GM23338 (cell line): ENCODE measurements around the gene OR5A1. TPM values are rescaled to one million over a fixed set of nuclear protein-coding genes. Genes with fewer than 3 reads are reported as not detected.

Source experiments
- ATAC-seq: fragments of 200-7000 bp; cut with Tn5 transposase; 3 replicates; pipeline ENCODE4 v1.9.1; 2020
- DNase-seq: peaks from one replicate; pipeline ENCODE4 v3.0.0-alpha.2; 2015; ENCODE audit warnings: low spot score
- H2AFZ ChIP-seq: fragments of 200-600 bp; sonication (generic); 2 replicates; pipeline ENCODE4 v1.8.0; 2016; ENCODE audit warnings: antibody characterized with exemption, mild to moderate bottlenecking, moderate library complexity
- H3F3A ChIP-seq: fragments of 200-600 bp; sonication (generic); replicated peaks from 2 replicates; pipeline ENCODE4 v1.8.0; 2017; ENCODE audit warnings: antibody characterized with exemption, mixed run types, low read depth
- H3K27ac ChIP-seq: fragments of 200-600 bp; sonication (generic); 2 replicates; pipeline ENCODE4 v1.6.1; 2016; ENCODE audit warnings: low read depth
- H3K27me3 ChIP-seq: fragments of 200-600 bp; sonication (generic); 2 replicates; pipeline ENCODE4 v1.8.0; 2016; ENCODE audit warnings: mild to moderate bottlenecking, mixed run types, moderate library complexity; ENCODE audit not compliant: insufficient read depth
- H3K36me3 ChIP-seq: fragments of 200-600 bp; sonication (generic); 2 replicates; pipeline ENCODE4 v1.8.0; 2016; ENCODE audit warnings: mild to moderate bottlenecking; ENCODE audit not compliant: insufficient read depth
- H3K4me1 ChIP-seq: fragments of 200-600 bp; sonication (generic); 2 replicates; pipeline ENCODE4 v1.8.0; 2016; ENCODE audit warnings: mild to moderate bottlenecking, moderate library complexity; ENCODE audit not compliant: insufficient read depth
- H3K4me2 ChIP-seq: fragments of 200-600 bp; sonication (generic); 2 replicates; pipeline ENCODE4 v1.7.1; 2017; ENCODE audit warnings: mixed run types
- H3K4me3 ChIP-seq: fragments of 200-600 bp; sonication (generic); 2 replicates; pipeline ENCODE4 v1.6.1; 2016; ENCODE audit warnings: mixed run types
- H3K79me2 ChIP-seq: fragments of 200-600 bp; sonication (generic); replicated peaks from 2 replicates; pipeline ENCODE4 v1.8.0; 2017; ENCODE audit warnings: mild to moderate bottlenecking; ENCODE audit not compliant: insufficient read depth
- H3K9me2 ChIP-seq: fragments of 200-600 bp; sonication (generic); 2 replicates; pipeline ENCODE4 v1.8.0; 2017; ENCODE audit not compliant: insufficient read depth
- H4K20me1 ChIP-seq: fragments of 200-600 bp; sonication (generic); replicated peaks from 2 replicates; pipeline ENCODE4 v1.8.0; 2017; ENCODE audit warnings: mild to moderate bottlenecking; ENCODE audit not compliant: insufficient read depth
- H3K27ac Mint-ChIP-seq: 2 replicates; pipeline ENCODE4 v1.8.0; 2020; ENCODE audit warnings: inconsistent platforms, mild to moderate bottlenecking, moderate library complexity, mixed read lengths
- H3K27me3 Mint-ChIP-seq: 3 replicates; pipeline ENCODE4 v1.8.0; 2022; ENCODE audit warnings: low read depth, mild to moderate bottlenecking, moderate library complexity, mixed read lengths, inconsistent platforms; ENCODE audit not compliant: insufficient read depth, poor library complexity
- H3K36me3 Mint-ChIP-seq: 3 replicates; pipeline ENCODE4 v1.8.0; 2021; ENCODE audit warnings: low read depth, mild to moderate bottlenecking, inconsistent platforms, moderate library complexity, mixed read lengths
- H3K4me1 Mint-ChIP-seq: 3 replicates; pipeline ENCODE4 v1.8.0; 2020; ENCODE audit warnings: mild to moderate bottlenecking, inconsistent platforms, mixed read lengths
- H3K4me3 Mint-ChIP-seq: 3 replicates; pipeline ENCODE4 v1.8.0; 2021; ENCODE audit warnings: moderate library complexity, mild to moderate bottlenecking, inconsistent platforms, mixed read lengths
- H3K9me3 Mint-ChIP-seq: 3 replicates; pipeline ENCODE4 v1.8.0; 2020; ENCODE audit warnings: moderate library complexity, mild to moderate bottlenecking, inconsistent platforms, mixed read lengths
- CREB1 ChIP-seq: fragments of 250-450 bp; sonication (Bioruptor Pico); IDR thresholded peaks from 2 replicates; pipeline ENCODE4 v1.5.0; 2020; ENCODE audit warnings: low read depth, mild to moderate bottlenecking, moderate library complexity
- CTCF ChIP-seq, 2 experiments: fragments of 200-600 bp in 1 of 2; sonication (generic) in 1 of 2; conservative IDR thresholded peaks; 2 replicates each; pipeline versions ENCODE4 v1.5.1 to v1.6.1; 2016 to 2017; ENCODE audit warnings: antibody characterized with exemption in 2 of 2, low read depth in 2 of 2, mild to moderate bottlenecking in 2 of 2, moderate library complexity in 1 of 2
- ETS1 ChIP-seq: IDR thresholded peaks from 2 replicates; pipeline ENCODE4 v1.6.1; 2016; ENCODE audit warnings: antibody characterized with exemption
- EZH2phosphoT487 ChIP-seq: fragments of 200-600 bp; sonication (generic); IDR thresholded peaks from one replicate; pipeline ENCODE4 v1.8.1; 2018; ENCODE audit warnings: antibody characterized with exemption; ENCODE audit not compliant: unreplicated experiment
- POLR2AphosphoS5 ChIP-seq: IDR thresholded peaks from 2 replicates; pipeline ENCODE4 v1.6.1; 2016; ENCODE audit warnings: antibody characterized with exemption, low read depth
- REST ChIP-seq: IDR thresholded peaks from one replicate; pipeline ENCODE4 v1.6.1; 2018; ENCODE audit warnings: antibody characterized with exemption; ENCODE audit not compliant: unreplicated experiment
- ZNF114 ChIP-seq: fragments of 250-450 bp; sonication (Bioruptor Pico); IDR thresholded peaks from 2 replicates; pipeline ENCODE4 v1.5.0; 2020; ENCODE audit warnings: mild to moderate bottlenecking, moderate library complexity
- ZNF462 ChIP-seq: fragments of 250-450 bp; sonication (Bioruptor Pico); IDR thresholded peaks from 2 replicates; pipeline ENCODE4 v1.5.0; 2020; ENCODE audit warnings: mild to moderate bottlenecking, moderate library complexity
- polyA plus RNA-seq: library from polyadenylated mRNA; unstranded; fragments of >200 nt; fragmentation: Nextera tagmentation; extraction: Ambion mirVana; gene quantifications from 2 replicates; pipeline ENCODE4 v1.2.1, GENCODE V29; 2016
- total RNA-seq: library from RNA; depleted of rRNA; stranded (reverse); fragments of >200 nt; shearing (Covaris generic); gene quantifications from 2 replicates; pipeline ENCODE4 v1.2.3, GENCODE V29; 2014

The OR5A1 gene
- total and polyA plus RNA-seq, 2 experiments from 2014 or later, result 0.03 TPM; not detected in 1

- Histone ChIP-seq H3K27me3 (no peaks in the 10 kb centered on the region), H2AFZ (no peak overlapping the region), H3K4me2 (no peak overlapping the region), H3K36me3 (no peaks in the 10 kb centered on the region), H3K4me1 (peaks cover 17% of the 10 kb centered on the region), H4K20me1 (no peaks in the 10 kb centered on the region), H3K79me2 (no peaks in the 10 kb centered on the region), H3K9me2 (peaks cover 11% of the 10 kb centered on the region), H3K4me3 (no peak overlapping the region), H3F3A (no peaks in the 10 kb centered on the region), H3K27ac (no peak overlapping the region)
- H3K36me3 Mint-ChIP-seq, result no peaks in the 10 kb centered on the region
- no peak overlapping the region for H3K4me3 Mint-ChIP-seq
- H3K27me3 Mint-ChIP-seq, result no peaks in the 10 kb centered on the region
- H3K4me1 Mint-ChIP-seq, result peaks cover 29% of the 10 kb centered on the region
- DNase-seq, result no peak
- peaks cover 2% of the 10 kb centered on the region; the same call in 2 of the 3 replicates for H3K9me3 Mint-ChIP-seq
- no peak for TF ChIP-seq ETS1
- no peak for TF ChIP-seq POLR2AphosphoS5
- TF ChIP-seq CREB1, result no peak
- TF ChIP-seq CTCF (conservative IDR thresholded peaks at IDR 0.05; ENCODE audit: low read depth in 2 of 2), result no peak
- no peak for TF ChIP-seq ZNF462 (CRISPR knock-in tag)
- TF ChIP-seq EZH2phosphoT487, result no peak
- no peak for TF ChIP-seq ZNF114
- no peak for TF ChIP-seq REST
- ATAC-seq, result no peak
- H3K27ac Mint-ChIP-seq, result no peak overlapping the region
Observed at GRCh38 chr11:59423835-59424234, 12.4 kb upstream of the OR5A1 start.
